HL-60 (cell line): ENCODE measurements around the gene CHRDL2.

Source experiments
- DNase-seq, 2 experiments: peaks; one replicate each; pipeline ENCODE4 v3.0.0-alpha.2; 2010 to 2020; ENCODE audit warnings: low read depth in 1 of 2, low spot score in 1 of 2
- H3K27ac ChIP-seq: fragments of 250-450 bp; sonication (Bioruptor Pico); replicated peaks from 2 replicates; pipeline ENCODE4 v1.5.1; 2020; ENCODE audit warnings: mild to moderate bottlenecking, moderate library complexity
- H3K27me3 ChIP-seq: fragments of 250-450 bp; sonication (Bioruptor Pico); 2 replicates; pipeline ENCODE4 v1.5.1; 2021; ENCODE audit warnings: mild to moderate bottlenecking, moderate library complexity; ENCODE audit not compliant: insufficient read depth, poor library complexity, severe bottlenecking
- H3K4me3 ChIP-seq: replicated peaks from 2 replicates; pipeline ENCODE4 v1.5.1; 2011; ENCODE audit warnings: mild to moderate bottlenecking, control low read depth, low read length; ENCODE audit not compliant: insufficient read depth
- CTCF ChIP-seq: IDR thresholded peaks from one replicate; pipeline ENCODE4 v1.5.1; 2011; ENCODE audit warnings: low read length, control low read depth, inconsistent platforms; ENCODE audit not compliant: insufficient read depth
- GABPA ChIP-seq: IDR thresholded peaks from 2 replicates; pipeline ENCODE4 v1.6.1; 2012; ENCODE audit warnings: low read depth
- POLR2AphosphoS5 ChIP-seq: IDR thresholded peaks from 2 replicates; pipeline ENCODE4 v1.6.1; 2012; ENCODE audit warnings: low read depth
- REST ChIP-seq: IDR thresholded peaks from 2 replicates; pipeline ENCODE4 v1.6.1; 2012; ENCODE audit warnings: low read depth; ENCODE audit not compliant: insufficient replicate concordance
- SPI1 ChIP-seq: IDR thresholded peaks from 2 replicates; pipeline ENCODE4 v1.6.1; 2012; ENCODE audit warnings: low read depth, mild to moderate bottlenecking, borderline replicate concordance

The CHRDL2 gene

GRCh38 chr11:74684661-74685060 is 46.6 kb downstream of the CHRDL2 start:
- no peak for DNase-seq
- Histone ChIP-seq H3K27ac (no peak overlapping the region), H3K4me3 (no peak overlapping the region), H3K27me3 (peaks cover 10% of the 10 kb centered on the region)
- no peak for TF ChIP-seq REST
- TF ChIP-seq SPI1 = no peak
- no peak for TF ChIP-seq POLR2AphosphoS5
- TF ChIP-seq CTCF = no peak
- no peak for TF ChIP-seq GABPA

- DNase-seq = no peak
- no peak overlapping the region for H3K4me3 ChIP-seq
- H3K27ac ChIP-seq = no peak overlapping the region
- H3K27me3 ChIP-seq = peaks cover 10% of the 10 kb centered on the region
- no peak for TF ChIP-seq POLR2AphosphoS5
- TF ChIP-seq REST = no peak
- TF ChIP-seq SPI1 = no peak
- no peak for TF ChIP-seq GABPA
- no peak for TF ChIP-seq CTCF
Observed at GRCh38 chr11:74683941-74684481, 47.2 kb downstream of the CHRDL2 start.

- TF ChIP-seq GABPA (no peak), CTCF (peak; percentile 1)
- DNase-seq = no peak
- H3K4me3 ChIP-seq = peak overlapping the region; percentile 22
- no peak overlapping the region for H3K27ac ChIP-seq
- H3K27me3 ChIP-seq = peaks cover 10% of the 10 kb centered on the region
Observed at GRCh38 chr11:74683279-74683871, 47.9 kb downstream of the CHRDL2 start.
